GM21717 (cell line): ENCODE data around the gene ERI3.

Source experiments
- ATAC-seq: cut with Tn5 transposase; IDR thresholded peaks from one replicate; pipeline ENCODE4 v1.9.1; 2021; ENCODE audit warnings: mild to moderate bottlenecking, moderate library complexity; ENCODE audit not compliant: unreplicated experiment

Gene ERI3

DNA sequence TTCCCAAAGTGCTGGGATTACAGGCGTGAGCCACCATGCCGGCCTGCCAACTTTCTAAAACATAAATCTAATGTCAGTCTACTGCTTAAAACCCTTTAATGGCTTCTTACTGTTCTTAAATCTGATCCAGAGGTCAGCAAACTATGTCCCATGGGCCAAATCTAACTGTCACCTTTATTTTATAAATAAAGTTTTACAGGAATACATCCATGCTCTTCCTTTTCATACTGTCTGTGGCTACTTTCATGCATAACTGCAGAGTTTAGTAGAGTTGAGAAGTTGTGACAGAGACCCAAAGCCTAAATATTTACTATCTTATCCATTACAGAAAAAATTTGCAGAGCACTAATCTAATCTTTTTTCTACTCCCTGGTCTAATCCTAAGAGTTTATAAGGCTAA lies 3.8 kb downstream of the ERI3 start:
- ATAC-seq, result no peak

DNA sequence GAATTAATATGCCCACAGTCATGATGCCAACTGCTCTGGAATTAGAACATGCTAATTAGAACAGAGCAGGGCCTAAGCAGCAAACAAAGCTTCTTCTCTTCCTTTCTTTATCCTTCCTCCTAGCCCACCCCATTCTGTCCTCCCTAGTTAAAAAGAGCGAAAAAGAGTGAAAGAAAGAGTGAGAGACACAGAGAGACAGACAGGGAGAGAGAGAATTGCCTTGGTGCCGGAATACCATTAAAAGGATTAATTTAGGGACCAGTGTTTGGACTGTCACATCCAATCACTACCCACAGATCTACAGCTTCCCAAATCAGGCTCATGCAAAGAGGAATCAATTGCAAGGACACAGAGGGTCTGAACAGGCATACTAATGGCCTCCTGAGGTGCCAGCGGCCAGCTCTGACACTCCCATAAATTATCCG lies 7.0 kb downstream of the ERI3 start:
- ATAC-seq, result no peak

DNA sequence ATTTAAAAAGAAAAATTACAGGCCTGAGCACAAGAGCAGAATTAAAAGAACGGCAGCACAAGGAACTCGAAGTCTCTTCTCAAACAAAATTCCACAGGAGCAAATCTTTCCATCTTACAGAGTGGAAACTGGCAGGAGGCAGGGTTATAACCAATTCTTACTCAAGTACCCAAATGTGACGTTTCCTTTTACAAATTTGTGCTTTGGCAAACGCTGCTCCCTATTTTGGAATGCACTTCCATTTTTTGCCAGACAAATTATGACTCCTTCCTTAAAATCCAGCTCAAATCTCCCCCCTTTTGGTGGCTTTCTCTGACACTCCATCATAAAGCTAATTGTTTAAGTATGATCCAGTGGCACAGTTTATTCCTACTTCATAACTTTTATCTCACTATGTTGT lies 7.8 kb downstream of the ERI3 start:
- ATAC-seq, result no peak

DNA sequence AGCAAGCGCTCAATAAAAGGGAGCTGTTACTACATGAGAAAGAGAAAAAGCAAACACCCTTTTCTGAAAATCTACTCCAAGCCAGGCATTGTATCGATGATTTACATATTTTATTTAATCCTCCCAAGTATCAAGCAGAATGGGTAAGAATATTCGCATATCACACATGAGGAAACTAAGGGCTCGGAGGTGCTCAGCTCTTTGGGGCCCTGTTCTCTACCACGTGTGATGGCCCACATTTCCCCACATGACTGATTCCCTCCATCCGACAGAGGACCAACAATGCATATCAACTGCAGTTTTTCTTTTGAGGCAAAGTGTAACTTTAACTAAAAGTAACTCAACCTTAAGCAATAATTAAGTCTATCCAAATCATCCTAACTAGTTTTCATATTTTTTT lies 8.2 kb downstream of the ERI3 start:
- no peak for ATAC-seq

DNA sequence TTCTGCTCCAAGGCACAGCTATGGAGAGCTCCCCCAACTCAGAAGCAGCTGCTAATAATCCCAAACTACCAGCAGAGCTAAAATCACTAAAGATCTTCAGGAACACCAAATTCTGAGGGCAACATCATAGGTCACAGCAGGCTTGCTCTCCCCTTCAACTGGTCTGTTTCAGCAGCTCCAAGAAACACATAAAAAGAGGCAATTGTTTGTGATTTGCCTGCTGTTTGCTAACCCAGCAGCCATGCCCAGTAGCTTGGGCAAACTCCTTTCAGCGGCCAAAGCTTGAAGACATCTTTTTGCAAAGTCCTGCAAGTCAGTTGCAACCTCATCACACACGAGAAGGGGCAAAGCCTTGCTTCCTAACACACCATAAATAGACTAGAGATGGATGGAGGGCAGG lies 8.9 kb downstream of the ERI3 start:
- ATAC-seq, result no peak

DNA sequence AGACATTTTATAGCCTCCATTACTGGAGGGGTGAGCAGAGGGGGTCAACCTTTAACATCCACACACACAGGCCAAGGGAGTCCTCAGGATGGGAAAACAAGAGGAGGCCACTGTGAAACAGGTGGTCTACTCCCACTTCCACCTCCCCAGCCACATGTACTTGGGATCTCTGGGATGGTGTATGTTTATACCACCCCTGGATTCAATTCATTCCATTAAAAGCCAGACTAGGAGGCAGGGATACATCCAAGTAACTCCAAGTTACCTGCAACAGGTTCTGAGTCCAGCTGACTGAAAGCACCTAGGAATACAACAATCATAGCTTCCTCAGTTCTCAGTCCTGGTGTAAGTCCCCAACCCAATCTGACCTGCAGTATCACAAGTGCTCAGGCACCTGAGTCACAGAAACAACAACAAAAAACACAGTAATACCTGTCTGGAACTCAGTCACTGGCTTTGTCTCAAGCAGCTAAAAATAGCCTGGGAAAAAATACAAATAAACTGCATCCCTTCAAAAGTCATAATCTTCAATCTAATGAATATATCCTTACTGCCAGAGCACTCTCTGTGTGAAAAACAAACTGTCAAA lies 9.8 kb downstream of the ERI3 start:
- ATAC-seq, result no peak

DNA sequence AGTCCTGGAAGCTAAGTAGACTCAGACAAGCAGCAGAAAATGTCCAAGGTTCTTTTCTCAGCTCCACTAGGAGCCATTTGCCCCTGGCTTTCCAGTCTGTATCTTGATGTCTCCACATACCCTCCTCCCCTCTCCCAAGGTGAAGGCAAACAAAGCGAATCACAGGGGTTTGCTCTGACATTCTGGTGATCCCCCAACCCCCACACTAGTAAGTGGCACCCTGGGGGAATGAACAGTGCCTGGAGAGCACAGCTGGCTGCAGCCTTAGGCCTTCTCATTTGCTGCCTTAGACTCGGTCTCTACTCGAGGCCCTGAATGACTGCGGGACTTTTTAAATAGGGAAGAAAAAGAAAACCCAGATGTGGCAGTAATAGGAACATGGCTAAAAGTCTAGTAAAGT lies 15.3 kb downstream of the ERI3 start:
- ATAC-seq, result no peak

DNA sequence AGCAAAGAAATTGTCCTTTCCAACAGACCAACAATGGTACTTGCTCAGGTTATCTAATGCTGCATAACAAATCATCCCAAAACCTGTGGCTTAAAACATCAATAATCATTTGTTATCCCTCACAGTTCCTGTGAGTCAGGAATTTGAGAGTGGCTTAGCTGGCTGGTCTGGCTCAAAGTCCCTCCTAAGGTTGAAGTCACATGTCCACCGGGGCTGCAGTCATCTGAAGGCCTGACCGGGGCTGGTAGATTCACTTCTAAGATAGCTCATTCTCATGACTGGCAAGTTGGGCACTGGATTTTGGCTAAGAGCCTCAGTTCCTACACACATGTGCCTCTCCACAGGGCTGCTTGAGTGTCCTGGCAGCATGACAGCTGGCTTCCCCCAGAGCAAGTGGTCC lies 16.9 kb downstream of the ERI3 start:
- no peak for ATAC-seq

DNA sequence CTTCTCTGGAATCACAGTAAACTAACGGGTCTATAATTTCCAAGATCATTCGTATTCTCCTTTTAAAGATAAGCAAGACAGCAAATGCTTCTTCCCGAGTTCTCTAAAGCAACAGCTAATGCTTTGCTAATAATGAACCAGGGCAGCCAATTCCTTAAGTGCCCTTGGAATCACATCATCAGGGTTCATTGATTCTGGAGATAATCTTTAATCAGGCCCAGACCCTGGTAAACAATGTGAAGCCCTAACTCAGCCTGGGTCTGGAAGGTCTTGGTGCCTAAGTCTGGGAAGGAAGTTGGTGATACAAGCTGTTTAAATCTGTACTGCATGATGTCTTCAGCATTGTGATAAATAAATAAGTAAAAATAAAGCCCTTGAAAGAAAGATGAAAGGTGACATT lies 18.4 kb downstream of the ERI3 start:
- ATAC-seq, result no peak

DNA sequence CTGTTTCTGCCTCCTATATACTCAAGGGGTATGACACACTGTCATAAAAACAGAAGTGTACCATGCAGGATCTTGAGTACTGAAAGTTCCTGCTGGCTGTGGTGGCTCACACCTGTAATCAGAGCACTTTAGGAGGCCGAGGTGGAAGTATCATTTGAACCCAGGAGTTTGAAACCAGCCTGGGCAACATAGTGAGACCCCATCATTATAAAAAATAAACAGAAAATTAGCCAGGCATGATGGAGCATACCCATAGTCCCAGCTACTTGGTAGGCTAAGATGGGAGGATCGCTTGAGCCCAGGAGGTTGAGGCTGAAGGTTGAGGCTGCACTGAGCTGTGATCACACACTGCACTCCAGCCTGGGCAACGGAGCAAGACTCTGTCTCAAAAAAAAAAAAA lies 20.1 kb downstream of the ERI3 start:
- no peak for ATAC-seq

DNA sequence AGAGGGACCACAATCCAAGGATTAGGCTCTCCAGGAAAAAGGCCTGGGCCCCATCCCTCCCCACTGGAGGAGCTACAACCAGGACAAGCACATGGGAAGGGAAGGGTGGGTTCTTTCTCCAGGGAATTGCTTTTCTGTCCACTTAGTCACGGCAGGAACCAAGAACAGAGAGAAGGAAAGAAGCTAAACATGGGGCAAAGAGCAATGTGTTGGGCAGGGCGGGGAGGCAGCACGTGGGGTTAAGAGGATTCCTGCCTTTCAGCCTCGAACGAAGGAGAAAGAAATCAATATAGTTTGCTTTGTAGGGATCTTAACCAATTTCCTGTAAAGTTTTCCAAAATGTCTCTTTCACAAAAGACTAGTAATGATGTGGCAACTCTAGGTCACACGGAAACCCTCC lies 21.7 kb downstream of the ERI3 start:
- no peak for ATAC-seq

DNA sequence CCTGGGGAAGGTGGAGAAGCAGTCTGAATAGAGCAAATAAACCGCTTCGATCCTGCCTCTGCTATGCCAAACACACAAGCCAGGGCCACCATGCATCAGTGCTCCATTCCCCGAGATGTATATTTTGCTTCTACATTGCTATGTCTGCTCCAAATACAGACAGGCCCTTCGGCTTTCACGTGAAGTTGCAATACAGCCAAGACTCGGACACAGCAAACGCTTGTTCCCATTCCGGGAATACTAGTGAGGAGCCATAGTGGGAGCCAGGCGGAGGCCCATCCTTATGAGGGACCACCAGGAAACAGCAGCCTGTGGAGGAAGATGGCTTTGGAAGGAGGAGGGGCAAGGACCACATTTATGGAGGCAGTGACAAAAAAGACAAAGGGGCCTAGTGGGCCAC lies 22.6 kb downstream of the ERI3 start:
- ATAC-seq, result no peak

DNA sequence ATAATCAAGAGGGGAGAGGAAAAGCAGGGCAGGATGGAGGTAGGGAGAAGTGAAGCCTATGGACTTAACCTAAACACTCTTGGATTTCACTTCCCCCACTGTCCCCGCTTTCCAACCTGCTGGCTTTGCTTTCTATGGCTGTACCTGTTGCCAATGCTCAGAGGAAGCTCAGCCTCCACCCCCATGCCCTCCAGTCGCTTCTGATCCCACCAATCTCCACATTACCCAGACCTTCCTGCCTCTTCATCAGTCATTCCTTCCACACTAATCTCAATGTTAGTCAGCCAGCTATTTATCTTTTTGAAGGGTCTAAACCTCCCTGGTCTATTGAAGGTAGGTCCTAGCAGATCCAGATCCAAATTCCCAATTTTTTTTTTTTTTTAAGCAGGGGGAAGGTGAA lies 24.1 kb downstream of the ERI3 start:
- no peak for ATAC-seq

DNA sequence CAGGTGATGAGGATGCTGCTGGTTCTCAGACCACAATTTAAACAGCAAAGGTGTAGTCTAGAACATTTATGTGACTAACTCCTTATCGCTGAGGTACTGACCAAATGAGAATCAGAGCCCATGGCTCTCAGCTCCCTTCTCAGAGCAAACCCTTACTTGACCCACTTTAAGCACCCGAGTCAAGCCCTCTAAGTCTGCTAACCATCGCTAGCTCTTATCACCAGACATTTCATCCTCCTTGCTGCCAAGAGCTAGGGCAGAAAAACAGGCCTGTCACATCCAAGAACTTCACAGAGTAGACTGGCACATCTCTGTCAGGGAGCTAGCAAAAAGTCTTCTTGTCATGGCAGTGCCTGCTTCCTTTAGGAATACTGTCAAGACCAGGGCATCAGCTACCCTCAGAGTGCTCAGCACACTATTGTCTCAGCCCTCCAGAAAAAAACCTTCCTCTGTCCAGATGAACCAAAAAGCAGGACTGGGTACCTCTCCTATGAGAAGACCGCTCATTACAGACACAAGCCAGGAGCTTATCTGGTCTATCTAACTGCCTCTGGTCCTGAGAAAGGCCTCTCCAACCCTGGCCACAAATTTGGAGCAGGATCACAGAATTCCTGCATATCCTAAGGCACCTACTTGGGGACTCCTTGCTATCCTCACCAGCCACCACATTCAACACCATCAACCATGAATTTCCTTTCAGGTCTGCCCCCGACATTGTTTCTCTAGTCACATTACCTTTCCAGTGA lies 26.2 kb downstream of the ERI3 start:
- no peak for ATAC-seq

DNA sequence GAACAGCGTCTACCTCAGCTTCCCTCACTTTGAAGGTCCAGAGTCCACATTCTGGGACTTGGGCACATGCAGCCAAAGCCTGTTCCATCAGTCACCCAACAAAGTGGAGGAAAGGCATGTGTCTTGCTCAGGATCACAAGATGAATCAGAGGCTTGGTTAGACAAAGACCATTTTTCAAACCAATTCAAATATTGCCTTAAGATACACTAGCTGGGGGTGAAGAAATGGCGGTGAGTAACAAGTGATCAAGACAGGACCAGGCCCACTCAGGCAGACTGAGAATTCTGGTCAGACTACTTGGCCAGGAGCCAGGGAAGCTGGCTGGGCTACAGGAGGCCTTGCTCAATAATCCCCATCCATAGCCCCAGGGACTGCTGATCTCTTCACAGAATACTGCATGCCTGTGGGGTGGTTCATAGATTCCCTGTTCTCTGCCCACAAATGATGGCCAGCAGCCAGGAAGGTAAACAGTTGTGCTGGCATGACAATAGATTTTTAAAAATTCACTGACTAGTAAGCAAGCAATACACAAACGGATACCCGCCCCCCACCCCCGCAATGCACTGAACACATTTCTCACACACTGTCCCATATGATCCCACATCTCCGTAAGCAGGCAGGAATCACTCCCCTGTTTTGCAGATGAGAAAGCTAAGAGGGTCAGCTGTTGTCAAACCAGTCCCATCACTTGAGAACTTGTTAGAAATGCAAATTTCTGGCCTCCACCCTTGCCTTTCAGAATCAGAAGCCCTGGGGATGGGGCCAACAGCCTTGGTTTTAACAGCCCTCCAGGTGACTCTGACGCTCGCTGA lies 27.2 kb downstream of the ERI3 start:
- no peak for ATAC-seq

DNA sequence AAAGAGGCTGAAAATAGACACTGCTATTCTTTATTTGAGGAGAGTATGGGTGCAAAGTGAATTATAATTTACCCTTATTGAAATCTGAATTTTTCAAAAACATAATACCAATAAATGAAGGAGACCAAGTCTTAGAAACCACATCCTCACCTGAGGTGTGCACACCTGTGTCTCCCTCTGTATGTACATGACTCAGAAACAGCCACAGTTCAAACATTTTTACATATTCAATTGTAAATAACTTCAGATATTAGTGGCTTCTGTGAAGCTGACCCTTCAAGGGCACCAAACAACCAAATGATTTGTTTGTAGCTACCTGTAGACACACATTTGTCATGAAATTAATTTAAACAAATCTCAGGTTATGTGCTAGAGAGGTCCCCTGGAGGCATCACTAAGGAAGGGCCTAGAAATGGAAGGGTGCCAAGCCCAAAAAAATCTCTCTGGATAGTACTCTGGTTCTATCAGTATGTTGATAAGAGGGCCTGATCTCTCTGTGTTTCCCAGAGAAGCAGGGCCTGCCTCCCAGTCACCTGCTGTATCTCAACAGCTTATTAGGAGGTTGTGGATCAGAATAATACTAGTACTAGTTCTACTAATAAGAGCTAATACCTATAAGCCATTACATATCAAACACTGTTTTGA lies 28.1 kb downstream of the ERI3 start:
- ATAC-seq, result no peak

DNA sequence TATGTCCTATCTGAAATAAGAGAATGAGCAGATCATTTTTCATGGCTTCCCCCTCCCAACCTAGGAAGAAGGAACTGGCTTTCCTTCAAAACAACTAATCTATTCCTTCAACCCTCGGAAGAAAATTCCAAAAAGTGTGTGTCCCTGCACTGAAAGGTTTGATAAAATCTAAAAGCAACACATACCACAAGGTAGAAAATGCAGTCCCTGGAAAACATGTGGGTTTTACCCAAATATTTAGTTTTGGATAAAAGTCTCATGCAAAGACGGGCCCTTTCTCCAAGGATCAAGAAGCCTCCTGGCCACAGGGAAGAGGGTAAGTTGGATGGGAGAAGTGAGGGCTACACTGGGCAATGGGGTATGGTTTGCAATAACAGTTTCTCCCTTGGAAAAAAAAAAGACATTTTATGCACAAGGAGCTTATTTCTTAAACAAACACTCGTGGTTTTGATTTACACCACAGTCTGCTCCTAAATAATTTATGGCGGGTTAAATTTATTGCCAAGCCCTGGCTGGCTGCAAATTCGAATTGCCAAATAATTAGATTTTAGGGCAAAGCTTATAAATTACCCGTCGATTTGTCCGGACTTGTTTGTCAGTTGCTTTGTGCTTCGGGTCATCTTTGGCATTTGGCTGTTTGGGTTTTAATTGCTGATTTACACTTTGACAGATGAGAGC lies 28.9 kb downstream of the ERI3 start:
- no peak for ATAC-seq

DNA sequence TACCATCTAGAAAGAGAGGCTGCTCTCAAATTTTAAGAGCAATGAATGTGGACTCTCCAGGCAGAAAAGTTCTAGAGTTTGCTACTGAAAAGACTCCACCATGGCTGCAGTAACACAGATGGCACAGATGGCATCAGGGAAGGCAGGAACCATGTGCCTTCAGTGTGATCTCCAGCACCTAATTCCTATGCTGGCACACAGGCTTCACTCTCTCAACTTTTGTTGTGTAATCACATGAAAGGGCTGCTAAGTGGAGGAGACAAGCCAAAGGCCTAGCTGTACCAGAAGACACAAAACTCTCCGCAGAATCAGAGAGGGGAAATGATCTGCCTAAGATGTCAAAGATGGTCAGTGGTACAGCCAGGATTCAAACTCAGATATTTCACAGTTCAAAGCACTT lies 31.1 kb downstream of the ERI3 start:
- no peak for ATAC-seq

DNA sequence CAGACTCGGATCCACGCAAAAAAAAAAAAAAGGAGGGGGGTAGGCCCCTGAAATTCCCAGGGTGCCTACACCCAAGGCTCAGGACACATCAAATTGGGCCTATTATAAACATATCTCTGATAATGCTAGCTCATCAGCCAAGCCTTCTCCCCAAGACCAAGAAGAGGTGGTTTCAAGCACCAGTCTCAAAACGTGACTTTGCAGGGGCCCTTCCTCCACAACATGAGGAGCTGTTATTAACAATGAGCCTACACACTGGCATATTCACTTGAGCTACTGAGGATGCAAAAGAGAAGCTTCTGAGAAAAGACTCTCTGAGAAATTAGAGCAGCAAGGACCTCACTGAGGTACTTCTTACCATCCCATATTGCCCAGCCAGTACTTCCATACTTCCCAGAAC lies 32.7 kb downstream of the ERI3 start:
- ATAC-seq, result no peak

DNA sequence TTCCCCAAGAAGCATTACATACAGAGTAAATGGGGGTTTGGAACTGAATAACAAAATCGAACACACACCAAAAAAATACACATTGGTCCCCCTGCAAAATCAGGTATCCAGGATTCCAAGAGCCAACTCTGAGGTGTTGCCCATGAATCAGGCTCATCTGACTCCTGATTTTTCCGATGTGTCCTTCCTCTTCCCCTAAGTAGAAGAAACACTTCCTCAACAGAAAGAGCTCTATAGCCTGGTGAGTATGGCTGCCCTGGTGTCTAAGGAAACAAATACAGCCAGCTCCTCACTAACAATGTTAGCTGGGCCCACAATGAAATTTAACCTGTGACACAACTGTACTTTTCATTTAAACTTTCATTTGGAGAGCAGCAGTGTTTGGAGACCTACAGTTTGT lies 33.6 kb downstream of the ERI3 start:
- no peak for ATAC-seq
